Tibial nerve (tissue), 4 donors: Measurements from ENCODE around the gene GADD45G. TPM values are rescaled to one million over a fixed set of nuclear protein-coding genes. Genes with fewer than 3 reads are reported as not detected.

Experiments
- DNase-seq, 2 donors: peaks; one replicate each; pipeline ENCODE4 v3.0.0-alpha.2; 2019; ENCODE audit warnings: low spot score in 2 of 2
- H3K27ac ChIP-seq, 4 donors: fragments of 200-600 bp; sonication (generic) in 3 of 4; one replicate each; pipeline ENCODE4 v1.5.1; 2017 to 2019; ENCODE audit warnings: mild to moderate bottlenecking in 1 of 4
- H3K27me3 ChIP-seq, 2 donors: fragments of 200-600 bp; sonication (generic) in 1 of 2; one replicate each; pipeline versions ENCODE4 v1.5.1 to v1.6.0; 2017 to 2019
- H3K36me3 ChIP-seq, 3 donors: fragments of 200-600 bp; sonication (generic); one replicate each; pipeline ENCODE4 v1.5.1; 2018 to 2019
- H3K4me1 ChIP-seq, 4 donors: fragments of 200-600 bp; sonication (generic) in 3 of 4; one replicate each; pipeline ENCODE4 v1.5.1; 2017 to 2019
- H3K4me3 ChIP-seq, 4 donors: fragments of 200-600 bp; sonication (generic) in 3 of 4; one replicate each; pipeline ENCODE4 v1.5.1; 2017 to 2019; ENCODE audit warnings: mild to moderate bottlenecking in 1 of 4, moderate library complexity in 1 of 4
- H3K9me3 ChIP-seq, 4 donors: fragments of 200-600 bp; sonication (generic) in 3 of 4; one replicate each; pipeline ENCODE4 v1.5.1; 2017 to 2019
- CTCF ChIP-seq, 5 experiments: fragments of 200-600 bp in 3 of 5; fragments of 450-650 bp in 2 of 5; sonication (generic) in 3 of 5; IDR thresholded peaks; one replicate each; pipeline ENCODE4 v1.5.1; 2016 to 2019; ENCODE audit warnings: antibody characterized with exemption in 5 of 5, mild to moderate bottlenecking in 3 of 5, moderate library complexity in 2 of 5
- EP300 ChIP-seq, 2 donors: sonication (generic); formaldehyde crosslinking; IDR thresholded peaks; one replicate each; pipeline ENCODE4 v1.6.1; 2017; ENCODE audit warnings: antibody characterized with exemption in 2 of 2, mild to moderate bottlenecking in 1 of 2
- POLR2A ChIP-seq, 2 donors: fragments of 450-650 bp; IDR thresholded peaks; one replicate each; pipeline ENCODE4 v1.6.1; 2017; ENCODE audit warnings: antibody characterized with exemption in 2 of 2, mild to moderate bottlenecking in 2 of 2, moderate library complexity in 2 of 2
- WGBS, 2 donors: methylation state at CpG; one replicate each; pipeline ENCODE4 v1.1.5; 2018; 5-methylcytosine and 5-hydroxymethylcytosine counted together
- total RNA-seq, 4 donors: library from RNA; depleted of rRNA; stranded (reverse); fragments of >200 nt; gene quantifications; one replicate each; pipeline ENCODE4 v1.1.0, GENCODE V29; 2016

The GADD45G gene
- total RNA-seq, 4 donors from 2014 or later, result 5.7 to 45.8 (median 26.8) TPM

DNA sequence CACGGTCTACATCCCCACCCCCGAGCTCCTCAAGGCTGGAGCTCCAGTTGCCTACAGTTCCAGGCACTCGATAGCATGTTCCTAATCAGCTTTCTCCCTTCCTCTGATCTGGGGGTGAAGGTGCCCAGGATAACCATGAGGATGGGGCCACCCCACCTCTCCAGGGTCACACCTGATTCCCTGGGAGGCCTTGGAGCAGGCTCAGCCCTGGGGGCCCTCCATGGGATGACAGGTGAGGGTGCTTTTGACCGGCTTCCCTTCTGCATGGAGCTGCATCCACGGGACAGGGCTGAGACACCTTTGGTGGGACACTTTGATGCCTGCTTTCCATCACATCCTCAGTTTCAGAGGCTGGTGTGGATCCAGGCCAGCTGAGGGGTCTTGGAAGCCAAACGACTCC, 28.6 kb downstream of the GADD45G start:
- DNase-seq, result no peak

GRCh38 chr9:89633920-89634319, 29.1 kb downstream of the GADD45G start:
- Histone ChIP-seq H3K27ac (no peak overlapping the region), H3K9me3 (no peaks in the 10 kb centered on the region), H3K27me3 (no peaks in the 10 kb centered on the region), H3K36me3 (no peaks in the 10 kb centered on the region), H3K4me1 (peaks cover 0 to 18% (median 0%) of the 10 kb centered on the region in 4 donors), H3K4me3 (no peak overlapping the region)
- no peak for DNase-seq
- TF ChIP-seq EP300 (IDR thresholded peaks at IDR 0.05), result no peak
- TF ChIP-seq POLR2A (IDR thresholded peaks at IDR 0.05), result no peak
- no peak for TF ChIP-seq CTCF (IDR thresholded peaks at IDR 0.05)
- 90 to 92% methylated on average over 9 of the region's 9 CpGs for WGBS, 2 donors

More for the DNA sequence above, 28.6 kb downstream of the GADD45G start:
- no peaks in the 10 kb centered on the region for H3K36me3 ChIP-seq
- no peak overlapping the region for H3K27ac ChIP-seq
- no peaks in the 10 kb centered on the region for H3K27me3 ChIP-seq
- WGBS, 2 donors, result 94% methylated on average over 6 of the region's 6 CpGs
- no peaks in the 10 kb centered on the region for H3K9me3 ChIP-seq
- H3K4me1 ChIP-seq, result peaks cover 0 to 15% (median 0%) of the 10 kb centered on the region in 4 donors
- no peak overlapping the region for H3K4me3 ChIP-seq
- TF ChIP-seq EP300 (IDR thresholded peaks at IDR 0.05), result no peak
- TF ChIP-seq POLR2A (IDR thresholded peaks at IDR 0.05), result no peak
- no peak for TF ChIP-seq CTCF (IDR thresholded peaks at IDR 0.05)

DNA sequence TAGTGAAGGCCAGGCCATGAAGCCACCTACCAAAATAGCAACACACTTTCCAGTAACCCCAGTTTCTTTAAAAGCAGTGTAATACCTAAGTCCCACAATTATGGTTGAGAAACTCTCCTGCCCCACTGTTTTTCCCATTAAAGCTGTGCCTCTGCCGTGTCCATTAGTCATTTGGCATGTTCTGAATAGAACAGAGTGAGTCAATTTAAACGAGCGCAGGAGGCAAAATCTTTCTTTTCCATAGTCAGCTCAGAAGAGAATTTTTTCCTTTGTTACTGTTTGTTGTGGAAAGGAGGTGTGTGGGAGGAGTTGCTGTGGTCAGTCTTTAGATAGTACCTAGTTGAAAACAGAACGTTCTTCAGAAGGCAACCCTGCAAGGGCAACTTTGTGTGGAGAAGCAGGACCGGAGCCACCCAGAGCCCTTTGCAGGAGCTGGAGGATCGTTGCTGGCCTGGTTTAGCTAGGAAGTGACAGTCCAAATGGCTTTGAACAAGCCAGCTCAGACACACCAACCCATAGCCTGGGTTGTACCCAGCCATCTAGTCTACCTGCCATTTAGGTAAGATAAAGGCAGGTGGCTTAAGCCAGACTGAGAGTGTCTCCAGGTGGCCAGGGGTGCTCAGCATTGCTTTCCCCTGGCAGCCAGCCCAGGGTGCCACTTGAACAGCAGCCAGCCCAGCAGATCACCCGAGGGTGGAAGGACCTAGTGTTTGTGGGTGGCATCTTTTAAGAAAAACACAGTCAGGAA, 30.4 kb downstream of the GADD45G start:
- no peak for TF ChIP-seq POLR2A (IDR thresholded peaks at IDR 0.05)
- no peak for TF ChIP-seq EP300 (IDR thresholded peaks at IDR 0.05)
- no peak for TF ChIP-seq CTCF (IDR thresholded peaks at IDR 0.05)
- H3K4me3 ChIP-seq, result no peak overlapping the region
- H3K27ac ChIP-seq, result peak overlapping the region in 1 of 4 donors; percentile 53
- DNase-seq, result peak in 1 of 2 donors; percentile 25
- H3K4me1 ChIP-seq, result peaks cover 0 to 31% (median 5%) of the 10 kb centered on the region in 4 donors
- 36 to 46% methylated on average over 7 of the region's 7 CpGs for whole genome bisulfite sequencing, 2 donors
- no peaks in the 10 kb centered on the region for H3K36me3 ChIP-seq
- no peaks in the 10 kb centered on the region for H3K27me3 ChIP-seq
- H3K9me3 ChIP-seq, result no peaks in the 10 kb centered on the region

- Histone ChIP-seq H3K36me3 (no peaks in the 10 kb centered on the region), H3K27me3 (no peaks in the 10 kb centered on the region), H3K4me3 (no peak overlapping the region), H3K27ac (no peak overlapping the region), H3K9me3 (no peaks in the 10 kb centered on the region), H3K4me1 (peaks cover 0 to 37% (median 8%) of the 10 kb centered on the region in 4 donors)
- WGBS, 2 donors, result 92 to 98% methylated on average over 5 of the region's 5 CpGs
- no peak for DNase-seq
- TF ChIP-seq POLR2A (IDR thresholded peaks at IDR 0.05), result no peak
- TF ChIP-seq EP300 (IDR thresholded peaks at IDR 0.05), result no peak
- no peak for TF ChIP-seq CTCF (IDR thresholded peaks at IDR 0.05)
Observed at GRCh38 chr9:89635816-89636215, 31.0 kb downstream of the GADD45G start.

DNA sequence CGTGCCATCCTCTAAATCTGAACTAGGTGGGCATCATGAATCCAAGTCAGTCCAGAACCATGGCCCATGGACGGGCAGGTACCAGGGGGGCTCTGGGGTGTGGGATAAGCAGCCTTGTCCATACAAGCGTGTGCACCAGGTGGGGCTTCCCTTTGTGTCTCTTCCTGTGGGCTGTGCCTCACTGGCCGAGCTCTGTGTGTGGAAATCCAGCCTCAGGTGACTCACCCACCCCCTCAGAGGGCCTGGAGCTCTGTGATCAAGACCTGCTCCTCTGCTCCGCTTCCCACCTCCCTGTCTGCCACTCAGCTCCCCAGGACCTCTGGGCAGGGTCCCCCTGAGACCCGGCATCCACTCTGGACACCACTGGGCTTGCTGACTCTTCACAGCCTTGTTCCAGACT, 33.0 kb downstream of the GADD45G start:
- Histone ChIP-seq H3K4me3 (no peak overlapping the region), H3K9me3 (no peaks in the 10 kb centered on the region), H3K27ac (no peak overlapping the region), H3K27me3 (no peaks in the 10 kb centered on the region), H3K4me1 (peaks cover 0 to 42% (median 9%) of the 10 kb centered on the region in 4 donors), H3K36me3 (no peaks in the 10 kb centered on the region)
- no peak for TF ChIP-seq EP300 (IDR thresholded peaks at IDR 0.05)
- no peak for TF ChIP-seq CTCF (IDR thresholded peaks at IDR 0.05)
- no peak for TF ChIP-seq POLR2A (IDR thresholded peaks at IDR 0.05)
- WGBS, 2 donors, result 92 to 94% methylated on average over 6 of the region's 6 CpGs
- no peak for DNase-seq
